HG03139 (cell line): ENCODE results near the gene CGREF1.
"Not testable (repeated sequence)": the region's sequence is repeated elsewhere in the genome, so short reads cannot be mapped to it uniquely, and the experiment has no call there.

ENCODE experiments used
- ATAC-seq: cut with Tn5 transposase; IDR thresholded peaks from one replicate; pipeline ENCODE4 v1.9.1; 2021; ENCODE audit not compliant: unreplicated experiment

Gene CGREF1

GRCh38 chr2:27111392-27112078, 7.4 kb downstream of the CGREF1 start:
- ATAC-seq, result not testable (repeated sequence)

GRCh38 chr2:27110603-27111352, 8.2 kb downstream of the CGREF1 start:
- not testable (repeated sequence) for ATAC-seq

- no peak for ATAC-seq
These were observed 9.8 kb downstream of the CGREF1 start for GRCh38 chr2:27109083-27109482.

GRCh38 chr2:27108221-27108620, 10.7 kb downstream of the CGREF1 start:
- ATAC-seq, result no peak

GRCh38 chr2:27105981-27106380, 12.9 kb downstream of the CGREF1 start:
- no peak for ATAC-seq

- no peak for ATAC-seq
These were observed 16.6 kb downstream of the CGREF1 start for GRCh38 chr2:27102329-27102728.

GRCh38 chr2:27100036-27100435, 18.9 kb downstream of the CGREF1 start:
- no peak for ATAC-seq

- no peak for ATAC-seq
These were observed 19.5 kb downstream of the CGREF1 start for GRCh38 chr2:27099334-27099955.

GRCh38 chr2:27097341-27097740, 21.6 kb downstream of the CGREF1 start:
- no peak for ATAC-seq

- ATAC-seq, result no peak
These were observed 22.1 kb downstream of the CGREF1 start for GRCh38 chr2:27096748-27097297.

- no peak for ATAC-seq
These were observed 22.9 kb downstream of the CGREF1 start for GRCh38 chr2:27095745-27096651.

- no peak for ATAC-seq
These were observed 23.5 kb downstream of the CGREF1 start for GRCh38 chr2:27095427-27095744.

- ATAC-seq, result no peak
These were observed 24.5 kb downstream of the CGREF1 start for GRCh38 chr2:27094353-27094984.

GRCh38 chr2:27093430-27094352, 25.2 kb downstream of the CGREF1 start:
- ATAC-seq, result no peak

GRCh38 chr2:27092696-27093429, 26.1 kb downstream of the CGREF1 start:
- ATAC-seq, result no peak

- no peak for ATAC-seq
These were observed 26.9 kb downstream of the CGREF1 start for GRCh38 chr2:27091746-27092695.

- ATAC-seq, result no peak
These were observed 29.6 kb downstream of the CGREF1 start for GRCh38 chr2:27089111-27089954.
